H54 (cell line): Measurements from ENCODE around the gene GLA.
A peak's percentile ranks its signal among the peaks of the same experiment; 100 is the strongest.

Source experiments
- DNase-seq: peaks from one replicate; pipeline ENCODE4 v3.0.0; 2011; ENCODE audit warnings: low spot score, mixed read lengths; ENCODE audit not compliant: insufficient read length
- FAIRE-seq: peaks from 3 replicates; lab custom pipeline; 2011; peaks lifted over from hg19 to GRCh38; lab: Jason Lieb, UNC
- POLR2A ChIP-seq: IDR thresholded peaks from 2 replicates; pipeline ENCODE4 v1.6.1; 2011; ENCODE audit warnings: low read depth, mild to moderate bottlenecking, low read length

The GLA gene

DNA sequence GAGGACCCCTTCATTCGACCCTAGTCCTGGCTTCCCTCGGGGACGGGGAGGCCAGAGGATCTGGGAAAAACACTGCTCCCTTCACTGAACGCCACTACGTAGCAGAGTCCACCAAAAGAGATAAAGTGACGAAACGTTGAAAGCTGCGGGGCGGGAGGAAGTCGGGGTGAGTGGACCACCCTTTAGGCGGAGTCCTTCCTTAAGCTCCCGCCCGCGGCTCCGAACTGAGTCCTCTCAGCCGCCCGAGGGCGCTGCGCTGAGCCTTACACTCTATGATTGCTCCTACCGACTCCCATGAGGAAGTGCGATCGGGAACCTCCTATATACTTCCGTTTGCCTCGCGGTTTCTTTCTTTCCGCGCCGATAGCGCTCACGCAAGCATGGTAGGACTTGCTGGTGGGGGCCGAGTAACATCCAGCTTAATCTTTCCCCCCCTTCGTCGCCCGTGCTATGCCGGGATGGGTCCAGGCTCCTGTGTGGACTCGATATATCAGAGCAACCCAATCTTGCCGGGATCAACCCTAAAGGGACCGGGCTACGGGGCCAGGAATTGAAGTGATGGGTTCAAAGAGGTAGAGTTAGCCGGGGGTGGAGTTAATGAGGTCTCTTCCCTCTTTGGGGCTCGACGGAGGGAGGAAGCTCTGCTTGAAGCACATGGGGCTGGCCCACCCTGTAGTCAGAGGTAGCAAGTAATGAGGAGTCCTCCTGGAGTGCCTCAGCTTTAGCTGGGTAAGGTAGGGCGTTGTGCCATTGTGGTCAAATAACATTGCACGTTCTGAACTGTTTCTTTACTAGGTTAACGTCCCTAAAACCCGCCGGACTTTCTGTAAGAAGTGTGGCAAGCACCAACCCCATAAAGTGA lies 16.8 kb downstream of the GLA start, which contains the start of gene RPL36A:
RPL36A (plus strand) TSS at position 348 of the 862 bp plus-strand sequence; CDS start at position 381, 33 bp downstream.
- FAIRE-seq, result peak; percentile 75

GRCh38 chrX:101388604-101389003 lies 19.1 kb downstream of the GLA start:
- DNase-seq (no peak), FAIRE-seq (no peak)
- no peak for TF ChIP-seq POLR2A

More for the DNA sequence above, 16.8 kb downstream of the GLA start, which contains the start of gene RPL36A:
- peak; percentile 54 for DNase-seq
- TF ChIP-seq POLR2A, result peak; percentile 79

- TF ChIP-seq POLR2A, result no peak
- FAIRE-seq, result no peak
- no peak for DNase-seq
Observed at GRCh38 chrX:101386542-101386885, 21.2 kb downstream of the GLA start.

- no peak for TF ChIP-seq POLR2A
- FAIRE-seq, result no peak
- DNase-seq, result no peak
Observed at GRCh38 chrX:101385795-101386541, 21.8 kb downstream of the GLA start, which contains the start of gene BTK. Gene BTK, minus strand, starts transcription at chrX:101386191. Its CDS starts 10,907 bp downstream, at chrX:101375284.

DNA sequence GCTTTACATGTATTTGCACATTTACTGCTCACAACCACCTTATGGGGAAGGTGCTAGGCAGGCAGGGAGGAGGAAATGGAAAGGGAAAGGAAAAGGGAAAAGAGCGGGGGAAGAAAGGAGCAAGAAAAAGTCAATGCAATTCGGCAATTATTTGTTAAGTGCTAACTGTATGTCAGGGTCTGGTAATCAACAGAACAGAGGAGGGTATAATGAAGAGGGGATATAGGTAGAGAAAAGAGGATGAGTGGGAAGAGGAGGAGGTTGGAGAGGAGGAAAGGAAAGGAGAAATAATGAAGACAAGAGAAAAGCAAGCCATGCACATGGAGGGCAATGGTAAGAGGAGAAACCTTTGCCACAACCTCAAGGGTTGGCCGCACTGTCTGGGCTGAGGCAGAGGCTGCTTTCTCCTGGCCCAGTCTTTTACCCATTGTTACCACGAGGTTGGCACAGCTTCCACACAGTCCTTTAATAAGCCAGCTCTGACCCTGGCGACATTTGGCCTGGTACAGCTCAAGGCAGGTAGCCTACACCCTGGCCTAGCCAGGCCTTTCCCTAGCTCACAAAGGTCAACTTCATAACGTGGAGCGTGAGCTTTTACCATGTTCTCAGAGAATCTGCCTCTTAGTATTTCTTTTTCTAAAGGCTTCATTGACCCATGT lies 22.6 kb downstream of the GLA start:
- no peak for TF ChIP-seq POLR2A
- DNase-seq, result no peak
- FAIRE-seq, result no peak

GRCh38 chrX:101383679-101384205 lies 24.0 kb downstream of the GLA start:
- DNase-seq, result no peak

GRCh38 chrX:101377547-101377946 lies 30.2 kb downstream of the GLA start:
- no peak for DNase-seq
- no peak for TF ChIP-seq POLR2A
- FAIRE-seq, result no peak

More at GRCh38 chrX:101383679-101384205, 24.0 kb downstream of the GLA start:
- TF ChIP-seq POLR2A, result no peak
- FAIRE-seq, result no peak

DNA sequence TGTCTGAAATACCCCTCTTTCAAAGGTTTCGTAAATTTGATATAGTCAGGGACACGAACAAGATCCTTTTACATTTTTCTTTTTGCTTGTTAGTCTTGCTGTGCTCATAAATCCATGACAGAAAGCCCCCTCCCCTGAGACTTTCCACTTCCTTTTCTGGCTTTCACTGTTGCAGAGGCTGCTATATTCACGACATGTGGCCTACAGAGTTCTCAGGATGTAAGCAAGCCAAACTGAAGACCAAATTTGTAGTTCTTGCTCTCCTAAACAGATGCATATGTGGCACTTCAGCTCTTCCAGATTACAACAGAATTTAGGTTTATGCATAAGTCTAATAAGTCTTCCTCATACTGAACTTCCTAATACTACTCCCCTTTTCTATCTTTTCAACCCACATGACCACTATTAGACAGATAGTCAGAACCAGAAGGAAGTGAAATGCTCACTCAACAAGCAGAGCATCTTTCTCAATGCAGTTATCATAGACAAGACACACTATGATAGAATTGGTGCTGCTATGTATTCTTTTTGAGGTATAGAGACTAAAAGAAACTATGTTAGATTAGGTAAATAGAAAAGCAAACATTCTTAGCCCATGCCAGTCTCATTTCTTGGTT lies 36.7 kb downstream of the GLA start:
- FAIRE-seq (no peak), DNase-seq (no peak)
- TF ChIP-seq POLR2A, result no peak

GRCh38 chrX:101369687-101370086 lies 38.0 kb downstream of the GLA start:
- FAIRE-seq, result no peak
- TF ChIP-seq POLR2A, result no peak

DNA sequence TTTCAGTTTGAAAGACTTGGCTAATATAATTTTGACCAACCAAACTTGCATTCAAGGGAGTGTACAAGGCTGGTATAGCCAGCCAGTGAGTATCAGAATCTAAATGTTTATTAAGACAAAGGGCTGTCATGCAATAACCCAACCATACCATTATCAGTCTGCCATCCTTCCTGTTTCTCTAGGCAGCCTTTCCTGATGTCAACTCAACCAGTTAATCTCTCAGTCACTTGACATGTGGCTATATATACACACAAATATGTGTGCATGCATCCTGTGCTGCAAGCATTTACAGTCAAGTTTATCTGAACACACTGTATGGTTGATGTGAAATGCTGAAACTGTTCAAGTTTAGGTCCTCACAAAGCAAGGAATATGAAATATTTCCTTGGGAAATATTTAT lies 38.9 kb downstream of the GLA start:
- DNase-seq, result no peak
- no peak for FAIRE-seq
- no peak for TF ChIP-seq POLR2A

More at GRCh38 chrX:101369687-101370086, 38.0 kb downstream of the GLA start:
- no peak for DNase-seq

- FAIRE-seq (no peak), DNase-seq (no peak)
- TF ChIP-seq POLR2A, result no peak
Observed at GRCh38 chrX:101365301-101365795, 42.4 kb downstream of the GLA start.

- no peak for DNase-seq
- TF ChIP-seq POLR2A, result no peak
- FAIRE-seq, result no peak
Observed at GRCh38 chrX:101362757-101363156, 45.0 kb downstream of the GLA start.

- DNase-seq (no peak), FAIRE-seq (no peak)
- no peak for TF ChIP-seq POLR2A
Observed at GRCh38 chrX:101362116-101362515, 45.6 kb downstream of the GLA start.
